ENCODE results near the gene ARFGEF3. TPM values are rescaled to one million over a fixed set of nuclear protein-coding genes. Genes with fewer than 3 reads are reported as not detected.

The ARFGEF3 gene
- total RNA-seq, 1 donor from 2014 or later = 2.3 TPM

GRCh38 chr6:138370631-138371451 is 209.1 kb downstream of the ARFGEF3 start:
- intact Hi-C loops (cut with micrococcal nuclease) = no loop called here
- DNase-seq (no peak), ATAC-seq (no peak)

DNA sequence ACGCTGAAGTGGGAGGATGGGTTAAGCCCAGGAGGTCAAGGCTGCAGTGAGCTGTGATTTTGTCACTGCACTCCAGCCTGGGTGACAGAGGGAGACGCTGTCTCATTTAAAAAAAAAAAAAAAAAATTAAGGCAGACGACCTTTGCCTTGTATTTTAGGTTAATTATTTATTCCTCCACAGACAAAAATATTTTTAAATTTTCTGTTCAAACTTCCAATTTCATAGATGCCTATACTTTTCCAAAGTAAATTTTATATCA is 209.6 kb downstream of the ARFGEF3 start:
- intact Hi-C loops (cut with micrococcal nuclease) = no loop called here
- ATAC-seq = no peak
- DNase-seq = no peak

DNA sequence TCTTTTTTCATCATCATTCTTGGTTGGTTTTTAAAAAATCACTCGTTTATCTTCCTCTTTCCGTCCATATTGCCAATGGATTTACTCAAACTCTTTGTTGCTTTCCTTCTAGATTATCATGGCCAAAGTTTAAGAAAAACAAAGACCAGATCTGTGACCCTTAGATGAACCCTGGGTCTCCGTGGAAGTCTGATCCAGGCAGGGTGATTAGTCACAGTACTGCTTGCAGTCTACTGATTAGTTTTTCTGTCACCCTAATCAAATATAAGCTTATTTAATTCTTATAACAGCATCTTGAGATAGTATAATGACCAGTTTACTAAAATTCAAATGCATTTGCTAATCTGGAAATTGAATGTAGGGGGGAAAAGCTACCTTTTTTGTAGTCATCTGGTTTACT is 210.0 kb downstream of the ARFGEF3 start:
- ATAC-seq (no peak), DNase-seq (no peak)
- intact Hi-C loops (cut with micrococcal nuclease) = no loop called here

DNA sequence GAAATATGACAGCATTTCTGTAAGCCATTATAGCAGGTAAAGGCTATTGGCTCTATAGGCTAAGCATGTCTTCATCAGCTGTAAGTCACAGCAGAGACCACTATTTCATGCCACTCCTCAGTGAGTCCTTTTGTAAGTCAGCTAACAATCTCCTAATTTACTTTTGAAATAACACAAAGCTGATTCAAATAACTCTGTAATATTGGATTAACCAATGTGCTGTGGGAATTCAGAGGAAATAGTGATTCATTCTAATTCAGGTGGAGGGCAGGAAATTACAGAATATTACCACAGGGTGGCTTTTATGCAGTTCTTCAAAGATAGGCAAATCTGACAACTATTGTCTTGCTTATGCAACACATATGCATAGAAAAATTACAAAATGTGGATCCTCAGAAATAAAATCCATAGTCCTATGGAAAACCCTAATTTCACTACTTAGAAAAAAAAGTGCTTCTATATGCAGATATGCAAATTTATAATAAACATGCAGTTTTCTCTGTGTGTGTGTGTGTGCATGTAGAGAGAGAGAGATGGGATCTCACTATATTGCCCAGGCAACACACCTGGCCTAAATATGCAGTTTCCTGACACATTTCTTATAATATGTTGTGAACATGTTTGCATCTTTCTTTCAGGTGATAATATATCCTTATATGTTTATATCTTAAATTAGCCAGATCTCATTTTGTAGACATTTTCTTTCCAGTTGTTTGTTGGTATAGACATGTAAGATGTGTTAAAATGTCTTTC is 211.1 kb downstream of the ARFGEF3 start:
- intact Hi-C loops (cut with micrococcal nuclease) = no loop called here
- DNase-seq (no peak), ATAC-seq (no peak)

DNA sequence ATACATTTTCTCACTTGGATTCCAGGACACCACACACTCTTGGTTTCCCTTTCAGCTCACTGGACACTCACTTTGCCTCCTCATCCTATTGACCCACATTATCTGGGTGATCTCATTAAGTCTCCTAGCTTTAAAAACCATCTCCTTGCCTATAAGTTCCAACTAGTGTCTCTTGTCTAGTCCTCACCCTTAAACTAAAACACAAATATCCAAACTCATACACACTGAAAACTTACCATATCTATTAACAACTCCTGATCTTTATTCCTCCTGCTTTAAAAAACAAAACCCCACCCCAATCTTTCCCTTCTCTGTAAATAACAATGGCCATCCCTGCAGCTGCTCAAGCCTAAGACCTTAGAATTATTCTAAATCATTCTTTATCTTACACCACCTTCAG is 212.5 kb downstream of the ARFGEF3 start:
- intact Hi-C loops (cut with micrococcal nuclease) = no loop called here
- ATAC-seq (no peak), DNase-seq (no peak)

- no peak for DNase-seq
- intact Hi-C loops (cut with micrococcal nuclease) = no loop called here
- no peak for ATAC-seq
Observed at GRCh38 chr6:138374815-138375214, 213.1 kb downstream of the ARFGEF3 start.

GRCh38 chr6:138377042-138377441 is 215.3 kb downstream of the ARFGEF3 start:
- DNase-seq (no peak), ATAC-seq (no peak)
- intact Hi-C loops (cut with micrococcal nuclease) = no loop called here

DNA sequence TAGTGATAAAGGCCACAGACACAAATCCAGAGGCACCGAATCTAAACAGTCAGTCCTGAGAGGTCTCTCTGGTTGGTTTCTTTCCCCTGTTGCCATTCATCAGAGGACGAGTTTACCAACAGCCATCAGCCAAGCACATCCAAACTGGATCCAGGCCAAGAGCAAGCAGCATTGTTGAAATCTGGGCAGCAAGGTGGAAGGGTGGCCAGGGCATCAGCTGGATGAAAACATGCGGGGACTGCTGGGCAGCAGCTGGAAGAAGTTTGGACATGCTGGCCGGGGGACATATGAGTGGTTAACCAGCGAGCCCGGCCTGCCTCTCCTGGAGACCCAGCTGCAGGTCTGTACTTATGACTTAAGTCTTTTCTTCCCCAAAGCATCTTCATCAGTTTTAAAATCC is 216.1 kb downstream of the ARFGEF3 start, which contains the start of gene SMIM28:
Gene SMIM28, plus strand, starts transcription at position 62 of the 400 bp plus-strand sequence. Its CDS starts 168 bp downstream, at position 230.
- intact Hi-C loops (cut with micrococcal nuclease) = no loop called here
- no peak for DNase-seq
- peak; percentile 26 for ATAC-seq

GRCh38 chr6:138378463-138378862 is 216.7 kb downstream of the ARFGEF3 start:
- DNase-seq = no peak
- no peak for ATAC-seq
- intact Hi-C loops (cut with micrococcal nuclease) = no loop called here

DNA sequence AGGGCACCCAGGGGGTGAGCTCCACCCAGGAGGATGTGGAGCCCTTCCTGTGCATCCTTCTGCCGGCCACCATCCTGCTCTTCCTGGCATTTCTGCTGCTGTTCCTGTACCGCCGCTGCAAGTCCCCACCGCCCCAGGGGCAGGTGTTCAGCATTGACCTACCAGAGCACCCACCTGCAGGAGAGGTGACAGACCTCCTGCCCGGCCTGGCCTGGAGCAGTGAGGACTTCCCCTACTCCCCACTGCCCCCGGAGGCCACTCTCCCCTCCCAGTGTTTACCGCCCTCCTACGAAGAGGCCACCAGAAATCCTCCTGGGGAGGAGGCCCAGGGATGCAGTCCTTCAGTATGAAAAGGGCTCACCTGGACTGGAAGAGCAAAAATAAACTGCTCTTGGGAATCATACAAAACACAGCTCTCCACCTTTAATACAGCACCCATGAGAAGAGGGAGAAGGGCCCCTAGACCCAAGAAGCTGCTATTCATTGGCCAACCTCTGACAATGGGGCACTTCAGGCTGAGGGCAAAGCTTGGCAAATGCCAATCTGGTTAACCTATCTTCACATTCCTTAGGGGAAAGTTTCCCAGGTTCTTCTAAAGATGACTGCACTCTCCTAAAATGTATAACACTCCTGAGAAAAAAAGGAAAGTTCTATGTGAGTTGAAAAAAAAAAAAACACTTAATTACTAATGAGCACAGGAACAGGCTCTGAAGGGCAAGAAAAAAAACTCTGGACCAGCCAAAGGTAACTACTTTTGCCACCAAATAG is 220.9 kb downstream of the ARFGEF3 start:
- DNase-seq (no peak), ATAC-seq (no peak)
- intact Hi-C loops (cut with micrococcal nuclease) = no loop called here

- ATAC-seq (no peak), DNase-seq (no peak)
- intact Hi-C loops (cut with micrococcal nuclease) = no loop called here
Observed at GRCh38 chr6:138383776-138384175, 222.0 kb downstream of the ARFGEF3 start.

DNA sequence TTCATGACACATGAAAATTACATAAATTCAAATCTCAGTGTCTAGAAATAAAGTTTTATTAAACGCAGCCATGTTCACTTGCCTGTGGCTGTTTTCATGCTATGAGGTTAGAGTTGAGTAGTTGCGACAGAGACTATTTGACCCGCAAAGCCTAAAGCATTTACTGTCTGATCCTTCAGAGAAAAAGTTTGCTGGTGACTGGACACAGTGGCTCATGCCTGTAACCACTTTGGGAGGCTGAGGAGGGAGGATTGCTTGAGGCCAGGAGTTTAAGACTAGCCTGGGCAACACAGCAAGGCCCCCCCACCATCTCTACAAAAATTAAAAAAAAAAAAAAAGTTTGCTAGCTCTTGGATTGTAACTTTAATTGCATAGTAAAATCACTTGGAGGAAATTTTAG is 225.2 kb downstream of the ARFGEF3 start:
- ATAC-seq (no peak), DNase-seq (no peak)
- intact Hi-C loops (cut with micrococcal nuclease) = no loop called here

- DNase-seq = no peak
- no peak for ATAC-seq
- intact Hi-C loops (cut with micrococcal nuclease) = no loop called here
Observed at GRCh38 chr6:138387577-138388368, 226.0 kb downstream of the ARFGEF3 start.

DNA sequence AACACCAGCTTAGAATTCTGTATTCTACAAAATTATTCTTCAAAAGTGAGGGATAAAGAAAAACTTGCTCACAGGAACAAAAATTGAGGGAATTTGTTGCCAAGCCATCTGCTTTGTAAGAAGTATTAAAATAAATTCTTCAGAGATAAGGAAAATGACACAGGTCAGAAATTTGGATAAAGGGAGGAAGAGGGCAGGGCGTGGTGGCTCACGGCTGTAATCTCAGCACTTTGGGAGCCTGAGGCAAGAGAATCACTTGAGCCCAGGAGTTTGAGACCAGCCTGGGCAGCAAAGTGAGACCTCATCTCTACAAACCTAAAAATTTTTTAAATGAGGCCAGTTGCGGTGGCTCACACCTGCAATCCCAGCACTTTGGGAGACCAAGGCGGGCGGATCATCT is 227.8 kb downstream of the ARFGEF3 start:
- no peak for DNase-seq
- intact Hi-C loops (cut with micrococcal nuclease) = no loop called here
- ATAC-seq = no peak

Other genes with a start within 250 kb of the ARFGEF3 start
- 61.9 TPM for gene PERP, start 54.5 kb upstream of the ARFGEF3 start, total RNA-seq
- gene PBOV1, start 56.6 kb downstream of the ARFGEF3 start, total RNA-seq = not detected
- gene SMIM28, start 216.0 kb downstream of the ARFGEF3 start, total RNA-seq = not detected
- gene HEBP2, start 242.3 kb downstream of the ARFGEF3 start, total RNA-seq = 104 TPM